Gastrocnemius medialis (tissue), 4 donors: Measurements from ENCODE around the gene TTC39C. TPM values are rescaled to one million over a fixed set of nuclear protein-coding genes. Genes with fewer than 3 reads are reported as not detected.

ENCODE experiments used
- ATAC-seq, 2 donors: fragments of 150-250 bp; one replicate each; pipeline ENCODE4 v1.9.1; 2016
- DNase-seq, 2 donors: peaks; one replicate each; pipeline ENCODE4 v3.0.0-alpha.2; 2019
- H3K27ac ChIP-seq, 4 donors: fragments of 200-600 bp; sonication (generic); 1 replicate in 1 of 4; 2 replicates in 3 of 4; pipeline ENCODE4 v1.5.1; 2016 to 2018; ENCODE audit warnings: mild to moderate bottlenecking in 2 of 4, moderate library complexity in 1 of 4
- H3K27me3 ChIP-seq, 3 donors: fragments of 200-600 bp; sonication (generic) in 2 of 3; 1 replicate in 1 of 3; 2 replicates in 2 of 3; pipeline versions ENCODE4 v1.5.1 to v1.6.0; 2016 to 2019; ENCODE audit warnings: mild to moderate bottlenecking in 1 of 3, moderate library complexity in 1 of 3
- H3K36me3 ChIP-seq, 2 donors: fragments of 200-600 bp; sonication (generic) in 1 of 2; one replicate each; pipeline ENCODE4 v1.5.1; 2017 to 2018
- H3K4me1 ChIP-seq, 2 donors: fragments of 200-600 bp; sonication (generic) in 1 of 2; one replicate each; pipeline ENCODE4 v1.5.1; 2016 to 2017; ENCODE audit warnings: mild to moderate bottlenecking in 2 of 2
- H3K4me3 ChIP-seq, 4 donors: fragments of 200-600 bp; sonication (generic) in 3 of 4; 1 replicate in 1 of 4; 2 replicates in 3 of 4; pipeline ENCODE4 v1.5.1; 2016 to 2019; ENCODE audit warnings: mild to moderate bottlenecking in 2 of 4
- H3K9me3 ChIP-seq, 3 donors: fragments of 200-600 bp; sonication (generic) in 2 of 3; 1 replicate in 1 of 3; 2 replicates in 2 of 3; pipeline ENCODE4 v1.5.1; 2016 to 2019
- POLR2A ChIP-seq, 2 donors: fragments of 450-650 bp; IDR thresholded peaks; one replicate each; pipeline ENCODE4 v1.6.1; 2017; ENCODE audit warnings: antibody characterized with exemption in 2 of 2, mild to moderate bottlenecking in 2 of 2, moderate library complexity in 2 of 2
- in situ Hi-C, 4 donors: fragments of 200-750 bp; cut with MboI; loops; one replicate each; pipeline versions ENCODE4 v1.15.0 to v1.8.0; 2017; ENCODE audit warnings: low sequenced_read_pairs in 4 of 4
- intact Hi-C: fragments of 100-400 bp; cut with DNase I; formaldehyde crosslinking; loops from one replicate; pipeline ENCODE4 v1.15.1; 2023; ENCODE audit warnings: low total_unique reads
- total RNA-seq, 4 donors: library from RNA; depleted of rRNA; stranded (reverse); fragments of >200 nt; gene quantifications; one replicate each; pipeline versions ENCODE4 v1.1.0 to v1.2.3, GENCODE V29; 2016
- TF ChIP-seq, protein P1 (sequence below), 5 experiments: fragments of 450-650 bp in 3 of 5; fragments of 200-600 bp in 2 of 5; sonication (generic) in 2 of 5; IDR thresholded peaks in 4 of 5; conservative IDR thresholded peaks in 1 of 5; 1 replicate in 4 of 5; 2 replicates in 1 of 5; pipeline ENCODE4 v1.5.1; 2016 to 2019; ENCODE audit warnings: antibody characterized with exemption in 5 of 5, mild to moderate bottlenecking in 3 of 5, moderate library complexity in 3 of 5

Gene TTC39C
- total RNA-seq, 4 donors from 2014 or later, result 0.71 to 1.8 (median 1.5) TPM

DNA sequence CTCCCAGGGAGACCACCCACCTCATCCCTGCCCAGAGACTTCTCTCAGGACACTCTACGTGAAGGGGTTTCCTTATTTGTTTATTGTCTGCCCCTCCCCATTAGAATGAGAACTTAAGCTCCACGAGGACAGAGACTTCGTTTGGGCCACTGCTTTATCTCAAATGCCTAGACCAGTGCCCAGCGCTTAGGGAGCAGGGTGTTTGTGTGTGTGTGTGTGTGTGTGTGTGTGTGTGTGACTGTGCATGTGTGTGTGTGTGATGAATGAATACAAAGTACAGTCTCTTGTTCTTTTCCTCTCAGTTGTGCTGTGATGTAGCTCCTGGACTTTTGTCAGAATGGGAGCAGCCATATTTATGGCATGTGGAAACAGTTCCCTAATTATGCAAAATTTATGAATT, 89.9 kb downstream of the TTC39C start:
- no peak overlapping the region for H3K27ac ChIP-seq
- in situ Hi-C loops, result loop anchor here in 1 of 4 donors (25.0 kb wide), 1 partner anchor 467 kb away; no protein-coding TSS in a partner anchor
- DNase-seq (no peak), ATAC-seq (no peak)
- intact Hi-C loops, result no loop called here
- H3K36me3 ChIP-seq, result no peaks in the 10 kb centered on the region
- no peaks in the 10 kb centered on the region for H3K9me3 ChIP-seq
- TF ChIP-seq, protein P1, sequence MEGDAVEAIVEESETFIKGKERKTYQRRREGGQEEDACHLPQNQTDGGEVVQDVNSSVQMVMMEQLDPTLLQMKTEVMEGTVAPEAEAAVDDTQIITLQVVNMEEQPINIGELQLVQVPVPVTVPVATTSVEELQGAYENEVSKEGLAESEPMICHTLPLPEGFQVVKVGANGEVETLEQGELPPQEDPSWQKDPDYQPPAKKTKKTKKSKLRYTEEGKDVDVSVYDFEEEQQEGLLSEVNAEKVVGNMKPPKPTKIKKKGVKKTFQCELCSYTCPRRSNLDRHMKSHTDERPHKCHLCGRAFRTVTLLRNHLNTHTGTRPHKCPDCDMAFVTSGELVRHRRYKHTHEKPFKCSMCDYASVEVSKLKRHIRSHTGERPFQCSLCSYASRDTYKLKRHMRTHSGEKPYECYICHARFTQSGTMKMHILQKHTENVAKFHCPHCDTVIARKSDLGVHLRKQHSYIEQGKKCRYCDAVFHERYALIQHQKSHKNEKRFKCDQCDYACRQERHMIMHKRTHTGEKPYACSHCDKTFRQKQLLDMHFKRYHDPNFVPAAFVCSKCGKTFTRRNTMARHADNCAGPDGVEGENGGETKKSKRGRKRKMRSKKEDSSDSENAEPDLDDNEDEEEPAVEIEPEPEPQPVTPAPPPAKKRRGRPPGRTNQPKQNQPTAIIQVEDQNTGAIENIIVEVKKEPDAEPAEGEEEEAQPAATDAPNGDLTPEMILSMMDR (IDR thresholded peaks at IDR 0.05 in 4 of 5, conservative IDR thresholded peaks at IDR 0.05 in 1 of 5), result no peak
- no peak for TF ChIP-seq POLR2A (IDR thresholded peaks at IDR 0.05)
- no peak overlapping the region for H3K4me3 ChIP-seq
- no peaks in the 10 kb centered on the region for H3K4me1 ChIP-seq
- no peaks in the 10 kb centered on the region for H3K27me3 ChIP-seq

DNA sequence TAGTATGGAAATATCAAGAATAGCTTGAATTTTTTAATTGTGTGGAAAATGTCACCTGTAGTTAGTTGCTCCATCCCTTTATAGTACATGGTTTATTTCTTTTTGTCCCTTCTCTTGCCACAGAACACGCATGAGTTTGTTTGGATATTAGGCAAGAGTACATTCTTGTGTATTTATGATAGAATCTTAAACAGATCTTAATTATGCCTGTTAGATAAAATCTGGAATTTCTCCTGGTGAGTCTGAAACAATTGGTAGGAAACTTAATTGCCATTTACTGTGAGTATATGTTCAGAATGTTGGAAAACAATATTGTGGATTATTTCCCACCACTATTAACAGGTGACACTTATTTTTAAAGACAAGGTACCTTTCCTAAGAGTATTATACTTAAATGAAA, 94.1 kb downstream of the TTC39C start:
- no peaks in the 10 kb centered on the region for H3K4me1 ChIP-seq
- in situ Hi-C loops, result loop anchor here in 1 of 4 donors (25.0 kb wide), 1 partner anchor 471 kb away; no protein-coding TSS in a partner anchor
- H3K36me3 ChIP-seq, result no peaks in the 10 kb centered on the region
- H3K4me3 ChIP-seq, result no peak overlapping the region
- H3K27me3 ChIP-seq, result no peaks in the 10 kb centered on the region
- no peak for DNase-seq
- H3K9me3 ChIP-seq, result no peaks in the 10 kb centered on the region
- no peak overlapping the region for H3K27ac ChIP-seq
- TF ChIP-seq, protein P1 (IDR thresholded peaks at IDR 0.05 in 4 of 5, conservative IDR thresholded peaks at IDR 0.05 in 1 of 5), result no peak
- no peak for TF ChIP-seq POLR2A (IDR thresholded peaks at IDR 0.05)
- ATAC-seq, result no peak
- intact Hi-C loops, result no loop called here

DNA sequence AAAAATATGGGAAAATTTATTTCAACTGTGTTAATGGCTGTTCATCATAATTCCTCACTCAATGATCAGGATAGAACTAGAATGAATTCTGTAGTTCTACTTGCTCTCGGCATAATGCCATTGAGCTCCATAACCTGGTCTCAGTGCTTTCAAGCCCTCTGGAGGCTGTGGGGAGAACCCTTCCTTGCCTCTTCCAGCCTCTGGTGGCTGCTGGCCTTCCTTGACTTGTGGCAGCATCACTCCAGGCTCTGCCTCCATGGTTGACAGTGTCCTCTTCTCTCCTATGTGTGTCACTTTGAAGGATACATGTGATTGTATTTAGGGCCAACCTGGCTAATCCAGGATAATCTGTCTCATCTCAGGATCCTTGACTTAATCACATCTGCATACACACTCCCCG, 97.4 kb downstream of the TTC39C start:
- no peaks in the 10 kb centered on the region for H3K9me3 ChIP-seq
- ATAC-seq (no peak), DNase-seq (no peak)
- no peaks in the 10 kb centered on the region for H3K4me1 ChIP-seq
- H3K27ac ChIP-seq, result no peak overlapping the region
- H3K36me3 ChIP-seq, result no peaks in the 10 kb centered on the region
- in situ Hi-C loops (loop anchor here in 1 of 4 donors (25.0 kb wide), 1 partner anchor 475 kb away; no protein-coding TSS in a partner anchor), intact Hi-C loops (loop anchor here (10.0 kb wide), 2 partner anchors 147 to 487 kb away; no protein-coding TSS in a partner anchor)
- TF ChIP-seq, protein P1 (IDR thresholded peaks at IDR 0.05 in 4 of 5, conservative IDR thresholded peaks at IDR 0.05 in 1 of 5), result no peak
- TF ChIP-seq POLR2A (IDR thresholded peaks at IDR 0.05), result no peak
- no peaks in the 10 kb centered on the region for H3K27me3 ChIP-seq
- no peak overlapping the region for H3K4me3 ChIP-seq

DNA sequence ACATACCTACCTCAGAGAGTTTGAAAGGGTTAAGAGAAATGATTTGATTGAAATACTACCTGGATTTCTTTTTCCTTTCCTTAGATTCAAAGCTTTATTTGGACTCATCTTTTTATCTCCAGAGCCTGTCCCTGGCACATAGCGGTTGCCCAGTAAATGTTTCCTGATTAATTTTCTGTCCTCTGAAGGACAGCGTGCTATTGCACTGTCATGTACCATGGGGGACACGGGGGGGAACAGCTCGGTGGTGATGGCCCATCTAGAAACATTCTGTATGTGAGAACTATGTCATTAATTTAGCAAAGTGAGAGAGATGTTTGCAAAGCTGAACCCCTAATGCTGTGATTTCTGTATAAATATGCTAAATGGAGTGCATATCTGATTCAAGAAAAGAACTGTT, 97.9 kb downstream of the TTC39C start:
- H3K27ac ChIP-seq, result no peak overlapping the region
- intact Hi-C loops, result loop anchor here (10.0 kb wide), 2 partner anchors 148 to 488 kb away; no protein-coding TSS in a partner anchor
- in situ Hi-C loops, result loop anchor here in 1 of 4 donors (25.0 kb wide), 1 partner anchor 475 kb away; no protein-coding TSS in a partner anchor
- ATAC-seq, result no peak
- H3K36me3 ChIP-seq, result no peaks in the 10 kb centered on the region
- no peak for DNase-seq
- H3K4me1 ChIP-seq, result no peaks in the 10 kb centered on the region
- TF ChIP-seq, protein P1 (IDR thresholded peaks at IDR 0.05 in 4 of 5, conservative IDR thresholded peaks at IDR 0.05 in 1 of 5), result no peak
- TF ChIP-seq POLR2A (IDR thresholded peaks at IDR 0.05), result no peak
- H3K9me3 ChIP-seq, result no peaks in the 10 kb centered on the region
- no peak overlapping the region for H3K4me3 ChIP-seq
- H3K27me3 ChIP-seq, result no peaks in the 10 kb centered on the region
